Activated CD8-positive, alpha-beta memory T cell treated with anti-CD3 and anti-CD28 coated beads, Interleukin-2, amount 50 U/mL, for 24 hours (primary cell): ENCODE measurements around the gene EXOC7.

ENCODE experiments used
- DNase-seq: peaks from one replicate; pipeline ENCODE4 v3.0.0-alpha.2; 2020; ENCODE audit errors: extremely low read depth

EXOC7 gene

GRCh38 chr17:76120658-76121008, 17.0 kb upstream of the EXOC7 start:
- no peak for DNase-seq

GRCh38 chr17:76119409-76120371, 16.1 kb upstream of the EXOC7 start:
- no peak for DNase-seq

- no peak for DNase-seq
Observed at GRCh38 chr17:76115138-76115754, 11.7 kb upstream of the EXOC7 start.

- no peak for DNase-seq
Observed at GRCh38 chr17:76111956-76112355, 8.4 kb upstream of the EXOC7 start.

DNA sequence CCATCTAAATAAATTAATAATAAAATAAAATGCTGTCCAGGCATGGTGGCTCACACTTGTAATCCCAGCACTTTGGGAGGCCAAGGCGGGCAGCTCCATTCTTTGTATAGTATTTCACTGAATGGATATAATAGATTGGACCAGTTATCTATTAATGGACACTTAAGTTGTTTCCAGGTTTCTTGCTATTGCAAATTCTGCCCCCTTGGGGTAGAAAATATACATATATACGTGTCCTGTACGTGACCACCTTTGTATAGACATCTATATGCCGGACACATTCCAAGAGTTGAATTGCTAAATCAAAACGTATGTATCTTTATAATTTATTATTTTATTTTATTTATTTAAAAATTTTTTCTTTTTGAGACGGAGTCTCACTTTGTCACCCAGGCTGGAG, 3.9 kb upstream of the EXOC7 start:
- DNase-seq: no peak

- DNase-seq: no peak
Observed at GRCh38 chr17:76106703-76107102, 3.1 kb upstream of the EXOC7 start.

- DNase-seq: no peak
Observed at GRCh38 chr17:76104896-76105231, 1.3 kb upstream of the EXOC7 start.

- no peak for DNase-seq
Observed at GRCh38 chr17:76104140-76104895, 731 bp upstream of the EXOC7 start.

GRCh38 chr17:76102944-76103273, 678 bp downstream of the EXOC7 start:
- DNase-seq: no peak

- no peak for DNase-seq
Observed at GRCh38 chr17:76097716-76098295, 5.8 kb downstream of the EXOC7 start.

DNA sequence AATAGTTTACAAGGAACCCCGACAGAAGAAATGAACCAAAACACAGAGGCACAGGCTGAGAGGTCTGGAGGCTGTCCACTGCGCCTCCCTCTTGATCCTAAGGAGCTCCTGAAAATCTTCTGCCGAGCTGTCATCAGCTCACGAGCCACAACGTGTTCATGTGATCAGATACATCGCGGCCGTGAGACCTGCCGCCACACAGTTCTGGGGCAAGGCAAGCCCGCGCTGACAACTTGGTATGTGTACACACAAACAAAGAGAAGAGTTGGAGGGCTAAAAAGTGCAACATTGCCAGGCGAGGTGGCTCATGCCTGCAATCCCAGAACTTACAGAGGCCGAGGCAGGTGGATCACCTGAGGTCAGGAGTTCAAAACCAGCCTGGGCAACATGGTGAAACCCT, 7.6 kb downstream of the EXOC7 start:
- DNase-seq: no peak

DNA sequence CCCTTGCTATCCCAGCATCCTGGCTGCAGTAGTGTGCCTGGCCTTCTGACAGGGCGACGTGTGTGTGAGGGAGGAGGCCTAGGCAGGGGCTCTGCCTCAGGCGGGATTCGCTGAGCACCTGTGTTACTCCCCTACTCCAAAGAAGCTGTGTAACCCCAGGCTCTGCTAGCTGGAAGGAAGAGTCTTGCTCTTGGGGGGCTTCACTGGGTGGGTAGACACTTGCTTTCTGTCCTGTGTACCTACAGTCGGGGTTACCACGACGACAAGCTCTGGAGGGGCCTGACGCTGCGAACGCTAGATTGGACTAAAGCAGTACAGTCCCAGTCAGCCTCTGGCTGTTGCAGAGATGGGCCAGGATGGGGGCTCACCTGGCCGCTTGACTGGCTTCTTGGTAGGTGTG, 9.5 kb downstream of the EXOC7 start:
- no peak for DNase-seq

- DNase-seq: no peak
Observed at GRCh38 chr17:76092526-76093413, 10.8 kb downstream of the EXOC7 start.

GRCh38 chr17:76091526-76092286, 11.9 kb downstream of the EXOC7 start:
- no peak for DNase-seq

GRCh38 chr17:76090517-76091129, 13.0 kb downstream of the EXOC7 start:
- DNase-seq: no peak

DNA sequence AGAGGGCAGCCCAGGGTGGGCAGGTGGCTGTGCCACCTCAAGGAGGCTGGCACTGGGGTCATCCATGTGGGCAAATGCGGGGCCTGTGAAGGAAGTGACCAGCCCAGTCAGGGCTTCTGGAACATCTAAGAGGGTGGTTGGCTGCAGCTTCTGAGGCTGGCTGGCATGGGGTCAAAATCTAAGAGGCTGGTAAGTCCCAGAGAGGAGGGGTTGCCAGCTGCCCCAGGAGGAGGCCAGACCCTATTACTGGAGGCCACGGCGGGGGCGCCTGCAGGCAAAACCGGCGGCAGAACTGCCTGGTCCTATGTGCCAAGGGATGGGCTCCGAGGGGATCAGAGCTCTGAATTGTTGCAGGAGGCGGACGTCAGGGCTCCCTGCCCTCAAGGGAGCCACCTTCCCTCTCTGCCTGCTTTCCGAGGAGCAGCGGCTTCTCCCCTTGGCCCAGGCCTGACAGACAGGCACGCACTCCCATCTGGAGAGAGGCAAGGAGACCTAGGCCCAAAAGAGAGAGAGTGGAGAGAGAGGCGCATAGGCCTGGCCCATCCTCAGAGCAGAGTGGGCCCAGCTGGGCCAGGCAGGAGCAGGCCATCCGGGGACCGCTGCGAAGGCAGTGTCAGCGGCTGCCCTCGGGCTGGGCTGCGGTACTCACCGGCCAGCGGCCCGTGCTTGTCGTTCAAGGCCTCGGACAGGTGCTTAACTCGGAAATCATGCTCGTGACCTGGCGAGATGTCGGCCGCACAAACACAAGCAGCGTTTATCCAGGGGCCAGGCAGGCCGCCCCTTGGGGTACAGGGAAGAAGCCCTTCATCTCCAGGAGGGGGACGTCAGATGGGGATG, 13.7 kb downstream of the EXOC7 start:
- DNase-seq: no peak

- no peak for DNase-seq
Observed at GRCh38 chr17:76088868-76089576, 14.6 kb downstream of the EXOC7 start.

- no peak for DNase-seq
Observed at GRCh38 chr17:76088041-76088867, 15.3 kb downstream of the EXOC7 start.
